ENCODE results near the gene ARID3C.

Gene ARID3C

DNA sequence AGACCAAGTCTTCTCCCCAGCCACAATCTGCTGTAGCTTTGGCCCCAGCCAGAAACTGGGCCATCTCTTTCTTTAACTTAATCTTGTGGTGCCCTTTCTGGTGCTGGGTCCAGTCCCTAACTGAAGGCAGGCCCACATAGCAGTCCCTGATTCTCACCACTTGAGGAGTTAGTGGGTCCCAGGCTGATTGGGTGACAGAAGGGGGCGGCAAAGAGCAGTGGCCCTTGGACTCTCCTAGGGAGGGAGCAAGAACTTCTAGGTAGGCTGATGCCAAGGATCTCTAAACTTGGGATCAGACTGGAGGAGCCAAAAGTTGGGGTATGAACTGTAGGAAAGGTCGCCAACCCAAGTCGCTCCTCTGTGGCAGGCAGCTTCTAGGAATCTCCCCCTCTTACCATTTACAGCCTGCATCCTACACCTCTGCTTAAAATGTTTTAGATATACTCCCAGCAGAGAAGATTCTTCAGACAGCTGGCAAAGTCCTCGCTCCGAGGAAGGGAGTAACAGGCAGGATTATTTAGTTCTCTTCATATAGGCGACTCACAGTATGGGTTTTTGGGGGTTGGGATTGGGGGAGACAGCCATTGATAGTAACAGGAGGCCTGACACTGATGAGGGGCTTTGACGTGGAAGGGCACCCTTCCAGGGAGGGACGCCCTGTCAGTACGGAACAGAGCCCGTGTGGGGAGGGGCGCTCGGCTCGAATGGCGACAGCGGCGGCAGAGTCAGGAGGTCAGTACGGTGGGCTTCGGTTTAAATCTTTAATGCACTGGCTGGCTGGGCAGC is 35.6 kb upstream of the ARID3C start (continued):
- no peak for TF ChIP-seq ZNF585B (tag by site-specific recombination; IDR thresholded peaks at IDR 0.05)
- TF ChIP-seq CTCF (tag by site-specific recombination; IDR thresholded peaks at IDR 0.05), result peak; percentile 79
- peak; percentile 78 for TF ChIP-seq ZNF692 (tag by site-specific recombination; IDR thresholded peaks at IDR 0.05)
- TF ChIP-seq, protein P1, sequence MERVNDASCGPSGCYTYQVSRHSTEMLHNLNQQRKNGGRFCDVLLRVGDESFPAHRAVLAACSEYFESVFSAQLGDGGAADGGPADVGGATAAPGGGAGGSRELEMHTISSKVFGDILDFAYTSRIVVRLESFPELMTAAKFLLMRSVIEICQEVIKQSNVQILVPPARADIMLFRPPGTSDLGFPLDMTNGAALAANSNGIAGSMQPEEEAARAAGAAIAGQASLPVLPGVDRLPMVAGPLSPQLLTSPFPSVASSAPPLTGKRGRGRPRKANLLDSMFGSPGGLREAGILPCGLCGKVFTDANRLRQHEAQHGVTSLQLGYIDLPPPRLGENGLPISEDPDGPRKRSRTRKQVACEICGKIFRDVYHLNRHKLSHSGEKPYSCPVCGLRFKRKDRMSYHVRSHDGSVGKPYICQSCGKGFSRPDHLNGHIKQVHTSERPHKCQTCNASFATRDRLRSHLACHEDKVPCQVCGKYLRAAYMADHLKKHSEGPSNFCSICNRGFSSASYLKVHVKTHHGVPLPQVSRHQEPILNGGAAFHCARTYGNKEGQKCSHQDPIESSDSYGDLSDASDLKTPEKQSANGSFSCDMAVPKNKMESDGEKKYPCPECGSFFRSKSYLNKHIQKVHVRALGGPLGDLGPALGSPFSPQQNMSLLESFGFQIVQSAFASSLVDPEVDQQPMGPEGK (tag by site-specific recombination; IDR thresholded peaks at IDR 0.05), result no peak
- TF ChIP-seq SP2 (tag by site-specific recombination; IDR thresholded peaks at IDR 0.05), result peak; percentile 52
- TF ChIP-seq HIC1 (tag by site-specific recombination; IDR thresholded peaks at IDR 0.05), result no peak
- no peak for TF ChIP-seq ZNF610 (tag by site-specific recombination; IDR thresholded peaks at IDR 0.05; ENCODE audit: borderline replicate concordance)
- TF ChIP-seq ZNF433 (tag by site-specific recombination; IDR thresholded peaks at IDR 0.05; ENCODE audit: low read depth), result no peak
- no peak for TF ChIP-seq SP7 (tag by site-specific recombination; IDR thresholded peaks at IDR 0.05)
- TF ChIP-seq ZNF560 (tag by site-specific recombination; IDR thresholded peaks at IDR 0.05; ENCODE audit: borderline replicate concordance), result no peak
- TF ChIP-seq, protein P2, sequence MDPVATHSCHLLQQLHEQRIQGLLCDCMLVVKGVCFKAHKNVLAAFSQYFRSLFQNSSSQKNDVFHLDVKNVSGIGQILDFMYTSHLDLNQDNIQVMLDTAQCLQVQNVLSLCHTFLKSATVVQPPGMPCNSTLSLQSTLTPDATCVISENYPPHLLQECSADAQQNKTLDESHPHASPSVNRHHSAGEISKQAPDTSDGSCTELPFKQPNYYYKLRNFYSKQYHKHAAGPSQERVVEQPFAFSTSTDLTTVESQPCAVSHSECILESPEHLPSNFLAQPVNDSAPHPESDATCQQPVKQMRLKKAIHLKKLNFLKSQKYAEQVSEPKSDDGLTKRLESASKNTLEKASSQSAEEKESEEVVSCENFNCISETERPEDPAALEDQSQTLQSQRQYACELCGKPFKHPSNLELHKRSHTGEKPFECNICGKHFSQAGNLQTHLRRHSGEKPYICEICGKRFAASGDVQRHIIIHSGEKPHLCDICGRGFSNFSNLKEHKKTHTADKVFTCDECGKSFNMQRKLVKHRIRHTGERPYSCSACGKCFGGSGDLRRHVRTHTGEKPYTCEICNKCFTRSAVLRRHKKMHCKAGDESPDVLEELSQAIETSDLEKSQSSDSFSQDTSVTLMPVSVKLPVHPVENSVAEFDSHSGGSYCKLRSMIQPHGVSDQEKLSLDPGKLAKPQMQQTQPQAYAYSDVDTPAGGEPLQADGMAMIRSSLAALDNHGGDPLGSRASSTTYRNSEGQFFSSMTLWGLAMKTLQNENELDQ (tag by site-specific recombination; IDR thresholded peaks at IDR 0.05; ENCODE audit: low read depth), result no peak
- no peak for TF ChIP-seq KLF9 (tag by site-specific recombination; IDR thresholded peaks at IDR 0.05; ENCODE audit: low read depth)
- no peak for TF ChIP-seq ZNF514 (tag by site-specific recombination; IDR thresholded peaks at IDR 0.05)
- TF ChIP-seq GLIS1 (tag by site-specific recombination; IDR thresholded peaks at IDR 0.05), result no peak
- no peak for TF ChIP-seq MZF1 (tag by site-specific recombination; IDR thresholded peaks at IDR 0.05; ENCODE audit: borderline replicate concordance)

DNA sequence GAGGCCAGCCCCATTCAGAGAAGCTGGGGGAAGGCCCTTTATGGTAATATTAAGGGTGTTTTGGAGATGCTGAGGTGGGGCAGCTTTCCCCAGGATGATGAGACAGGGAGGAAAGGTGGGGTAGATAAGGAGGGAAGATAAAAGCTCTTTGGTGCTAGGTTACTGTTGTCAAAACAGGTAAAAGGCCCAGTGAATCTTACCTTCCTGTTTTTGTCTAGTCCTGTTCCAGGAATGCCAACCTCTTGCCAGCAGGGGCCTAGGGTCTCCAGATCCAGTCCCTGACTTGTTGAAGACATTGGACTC is 34.4 kb upstream of the ARID3C start:
- no peak overlapping the region for H3K4me3 ChIP-seq (ENCODE audit: low read depth, low read length)
- no peak overlapping the region for H3K27ac ChIP-seq (ENCODE audit: extremely low read depth, low read depth, low read length)
- POLR2A ChIA-PET, result no interaction called here
- peaks cover 0 to 24% of the 10 kb centered on the region in 2 experiments; a peak in 1 of 3 replicates for H3K36me3 ChIP-seq (ENCODE audit: control insufficient read depth in 2 of 2, insufficient read depth in 1 of 2, low read length in 2 of 2)
- CTCF ChIA-PET, result interaction anchor here (0.6 to 2.4 kb wide), 11 partner anchors 9 to 259 kb away, joined by 3 to 17 read pairs (median 4); partner anchors contain the start of gene GALT
- no peaks in the 10 kb centered on the region for H3K9me3 ChIP-seq (ENCODE audit: control insufficient read depth, insufficient read depth, low read depth, low read length)
- peaks cover 5% of the 10 kb centered on the region; the same call in 1 of the 2 replicates for H3K4me1 ChIP-seq (ENCODE audit: control insufficient read depth, insufficient read depth, low read length)
- no peak for TF ChIP-seq ZNF747 (tag by site-specific recombination; IDR thresholded peaks at IDR 0.05)
- TF ChIP-seq, protein P3, sequence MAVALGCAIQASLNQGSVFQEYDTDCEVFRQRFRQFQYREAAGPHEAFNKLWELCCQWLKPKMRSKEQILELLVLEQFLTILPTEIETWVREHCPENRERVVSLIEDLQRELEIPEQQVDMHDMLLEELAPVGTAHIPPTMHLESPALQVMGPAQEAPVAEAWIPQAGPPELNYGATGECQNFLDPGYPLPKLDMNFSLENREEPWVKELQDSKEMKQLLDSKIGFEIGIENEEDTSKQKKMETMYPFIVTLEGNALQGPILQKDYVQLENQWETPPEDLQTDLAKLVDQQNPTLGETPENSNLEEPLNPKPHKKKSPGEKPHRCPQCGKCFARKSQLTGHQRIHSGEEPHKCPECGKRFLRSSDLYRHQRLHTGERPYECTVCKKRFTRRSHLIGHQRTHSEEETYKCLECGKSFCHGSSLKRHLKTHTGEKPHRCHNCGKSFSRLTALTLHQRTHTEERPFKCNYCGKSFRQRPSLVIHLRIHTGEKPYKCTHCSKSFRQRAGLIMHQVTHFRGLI (tag by site-specific recombination; IDR thresholded peaks at IDR 0.05), result no peak
- TF ChIP-seq ZNF555 (tag by site-specific recombination; conservative IDR thresholded peaks at IDR 0.05), result no peak
- no peak for TF ChIP-seq ZFP69B (tag by site-specific recombination; IDR thresholded peaks at IDR 0.05)
- TF ChIP-seq ZNF391 (tag by site-specific recombination; IDR thresholded peaks at IDR 0.05; ENCODE audit: borderline replicate concordance, low read depth), result no peak
- TF ChIP-seq ZNF596 (tag by site-specific recombination; IDR thresholded peaks at IDR 0.05), result no peak
- no peak for TF ChIP-seq GLIS1 (tag by site-specific recombination; IDR thresholded peaks at IDR 0.05)
- no peak for TF ChIP-seq ZNF664 (tag by site-specific recombination; IDR thresholded peaks at IDR 0.05)
- no peak for TF ChIP-seq TRIM28 (IDR thresholded peaks at IDR 0.05; ENCODE audit: borderline replicate concordance, low read length)
- TF ChIP-seq KLF16 (tag by site-specific recombination; IDR thresholded peaks at IDR 0.05), result no peak
- TF ChIP-seq ZNF169 (tag by site-specific recombination; IDR thresholded peaks at IDR 0.05), result no peak
- no peak for TF ChIP-seq ZNF239 (tag by site-specific recombination; IDR thresholded peaks at IDR 0.05)
